ENCODE results near the gene BFSP1.

DNA sequence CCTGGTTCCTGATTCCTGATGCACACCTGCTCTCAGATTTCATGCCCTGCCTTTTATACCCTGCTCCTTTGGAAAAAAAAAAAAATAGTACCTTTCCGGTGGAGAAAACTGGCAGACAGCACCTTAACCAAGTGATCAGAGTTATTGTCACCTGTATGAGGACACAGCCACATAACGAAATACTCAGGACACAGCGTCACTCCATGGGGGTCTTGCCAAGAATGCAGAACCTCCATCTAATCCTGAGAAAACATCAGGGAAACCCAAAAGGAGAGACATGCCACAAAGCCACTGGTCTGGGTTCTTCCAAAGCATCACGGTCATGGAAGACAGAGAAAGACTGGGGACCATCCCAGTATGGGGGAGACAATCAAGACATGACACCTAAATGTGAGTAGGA is 29.1 kb downstream of the BFSP1 start:
- no peak for TF ChIP-seq POLR2A (IDR thresholded peaks at IDR 0.05)
- TF ChIP-seq, protein P1, sequence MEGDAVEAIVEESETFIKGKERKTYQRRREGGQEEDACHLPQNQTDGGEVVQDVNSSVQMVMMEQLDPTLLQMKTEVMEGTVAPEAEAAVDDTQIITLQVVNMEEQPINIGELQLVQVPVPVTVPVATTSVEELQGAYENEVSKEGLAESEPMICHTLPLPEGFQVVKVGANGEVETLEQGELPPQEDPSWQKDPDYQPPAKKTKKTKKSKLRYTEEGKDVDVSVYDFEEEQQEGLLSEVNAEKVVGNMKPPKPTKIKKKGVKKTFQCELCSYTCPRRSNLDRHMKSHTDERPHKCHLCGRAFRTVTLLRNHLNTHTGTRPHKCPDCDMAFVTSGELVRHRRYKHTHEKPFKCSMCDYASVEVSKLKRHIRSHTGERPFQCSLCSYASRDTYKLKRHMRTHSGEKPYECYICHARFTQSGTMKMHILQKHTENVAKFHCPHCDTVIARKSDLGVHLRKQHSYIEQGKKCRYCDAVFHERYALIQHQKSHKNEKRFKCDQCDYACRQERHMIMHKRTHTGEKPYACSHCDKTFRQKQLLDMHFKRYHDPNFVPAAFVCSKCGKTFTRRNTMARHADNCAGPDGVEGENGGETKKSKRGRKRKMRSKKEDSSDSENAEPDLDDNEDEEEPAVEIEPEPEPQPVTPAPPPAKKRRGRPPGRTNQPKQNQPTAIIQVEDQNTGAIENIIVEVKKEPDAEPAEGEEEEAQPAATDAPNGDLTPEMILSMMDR (IDR thresholded peaks at IDR 0.05), result no peak
